Activated naive CD4-positive, alpha-beta T cell (primary cell): Measurements from ENCODE around the gene IL1RL2.

Experiments used
- DNase-seq, 4 experiments: peaks; one replicate each; lab custom pipeline; 2025; lab: John Stamatoyannopoulos, UW

Gene IL1RL2

DNA sequence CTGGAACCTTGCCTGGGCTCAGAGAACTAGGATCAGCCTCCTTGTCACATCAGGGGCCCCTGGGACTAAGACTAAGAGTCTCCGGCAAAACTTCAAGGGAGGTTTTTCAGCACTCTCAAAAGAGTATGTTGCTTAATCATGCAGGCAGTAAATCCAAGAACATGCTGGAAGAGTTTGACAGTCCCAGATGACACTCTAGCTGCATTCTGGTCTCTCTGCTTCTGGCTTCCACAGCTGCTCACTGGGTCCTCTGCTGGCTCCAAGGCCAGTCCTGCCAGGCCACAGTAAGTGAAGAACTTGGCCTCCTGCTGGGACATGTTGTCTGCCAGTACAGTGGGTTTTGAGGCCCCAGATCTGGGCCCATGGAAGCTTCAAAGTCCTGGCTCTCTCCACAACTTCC, 79.4 kb downstream of the IL1RL2 start:
- no peak for DNase-seq

DNA sequence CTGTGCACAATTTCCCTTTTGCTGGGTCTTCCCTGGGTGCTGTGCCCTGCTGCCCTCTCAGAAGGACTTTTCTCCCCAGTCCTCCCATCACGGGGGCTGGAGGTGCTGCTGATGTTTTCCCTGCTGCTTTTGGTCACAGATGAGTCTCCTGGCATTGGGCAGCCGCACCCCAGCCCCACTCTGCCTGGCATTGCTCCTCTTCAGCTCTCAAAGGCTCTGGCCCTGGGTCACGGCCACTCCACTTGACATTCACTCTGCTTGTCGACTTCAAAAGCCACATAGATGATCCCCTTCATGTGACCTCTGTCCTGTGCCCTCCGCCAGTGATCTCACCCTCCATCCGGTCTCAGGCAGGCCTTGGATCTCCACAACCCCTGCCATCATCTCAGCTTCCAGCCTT, 81.0 kb downstream of the IL1RL2 start:
- no peak for DNase-seq

DNA sequence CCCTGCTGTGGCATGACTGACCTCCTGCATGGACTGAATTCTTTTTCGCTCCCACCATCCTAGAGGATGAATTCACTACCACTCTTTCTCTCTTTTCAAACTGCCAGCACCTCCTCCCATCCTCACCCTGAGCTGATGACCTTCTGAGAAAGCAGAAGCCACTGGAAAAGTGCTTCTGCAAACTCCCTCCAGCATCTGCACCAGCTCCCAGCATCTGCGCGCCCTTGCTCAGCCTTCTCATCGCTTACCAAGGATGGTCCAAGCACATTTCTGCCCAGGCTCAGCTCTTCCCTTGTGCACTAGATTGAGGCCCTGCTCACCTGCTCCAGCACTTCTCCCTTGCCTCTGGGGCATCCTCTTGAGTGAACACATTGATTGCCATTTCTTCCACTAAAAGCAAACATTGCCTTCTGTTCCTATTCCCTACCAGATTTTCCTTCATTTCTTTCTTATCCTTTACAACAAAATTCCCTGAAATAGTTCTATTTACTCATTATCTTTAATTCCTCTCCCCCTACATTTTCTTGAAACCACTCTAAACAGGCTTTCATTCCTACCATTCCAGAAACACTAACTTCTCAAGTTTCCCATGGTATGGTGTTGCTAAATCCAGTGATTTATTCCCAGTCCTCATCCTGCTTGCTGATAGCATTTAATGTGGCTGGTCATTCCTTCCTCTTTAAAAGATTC, 81.8 kb downstream of the IL1RL2 start:
- no peak for DNase-seq

- no peak for DNase-seq
Observed at GRCh38 chr2:102269200-102269524, 82.3 kb downstream of the IL1RL2 start.

- no peak for DNase-seq
Observed at GRCh38 chr2:102271844-102272243, 85.0 kb downstream of the IL1RL2 start.

- DNase-seq, result no peak
Observed at GRCh38 chr2:102273619-102274211, 86.9 kb downstream of the IL1RL2 start.

GRCh38 chr2:102276549-102277201, 89.9 kb downstream of the IL1RL2 start:
- no peak for DNase-seq

DNA sequence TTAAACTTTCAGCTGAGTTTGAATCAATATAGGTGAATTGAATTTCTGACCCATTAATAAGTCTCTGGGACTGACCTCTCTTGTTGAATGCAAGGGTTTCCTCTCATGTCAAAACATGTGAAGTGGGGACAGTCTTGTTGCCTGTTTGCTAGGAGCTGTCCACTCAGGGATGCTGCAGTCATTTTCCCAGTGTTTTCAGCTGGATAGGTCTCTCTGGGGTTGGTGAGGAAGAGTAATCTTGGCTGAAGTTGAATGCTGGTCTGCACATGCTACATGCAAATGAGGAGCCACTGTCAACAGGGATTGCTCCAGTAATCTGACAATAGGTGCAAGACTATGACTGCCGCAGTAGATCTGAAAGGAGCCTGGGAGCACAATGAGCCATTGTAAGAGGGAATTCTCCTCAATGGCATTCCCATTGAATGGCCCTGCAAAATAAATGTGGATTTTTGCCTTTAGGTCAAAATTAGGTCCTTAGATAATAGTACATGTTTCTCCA, 90.4 kb downstream of the IL1RL2 start:
- no peak for DNase-seq

- no peak for DNase-seq
Observed at GRCh38 chr2:102278720-102279390, 92.0 kb downstream of the IL1RL2 start.

DNA sequence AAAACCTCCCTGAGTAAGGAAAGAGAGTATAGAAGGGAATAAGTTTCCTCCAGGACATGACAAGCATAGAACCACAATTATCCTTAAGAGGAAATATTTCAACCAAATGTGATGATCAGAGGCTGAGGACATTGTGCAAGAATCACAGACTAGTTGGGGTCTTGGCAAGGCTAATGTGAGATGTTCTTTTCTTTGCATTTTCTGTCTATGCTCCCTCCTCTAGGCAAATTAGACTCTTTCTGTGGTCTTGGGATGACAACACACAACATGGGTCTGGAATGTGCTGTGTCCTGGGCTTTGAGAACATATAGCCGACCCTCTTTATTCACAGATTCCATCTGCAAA, 92.5 kb downstream of the IL1RL2 start:
- DNase-seq, result no peak

GRCh38 chr2:102282678-102283091, 95.9 kb downstream of the IL1RL2 start:
- no peak for DNase-seq

- no peak for DNase-seq
Observed at GRCh38 chr2:102283996-102284395, 97.2 kb downstream of the IL1RL2 start.

GRCh38 chr2:102284611-102285010, 97.8 kb downstream of the IL1RL2 start:
- no peak for DNase-seq

DNA sequence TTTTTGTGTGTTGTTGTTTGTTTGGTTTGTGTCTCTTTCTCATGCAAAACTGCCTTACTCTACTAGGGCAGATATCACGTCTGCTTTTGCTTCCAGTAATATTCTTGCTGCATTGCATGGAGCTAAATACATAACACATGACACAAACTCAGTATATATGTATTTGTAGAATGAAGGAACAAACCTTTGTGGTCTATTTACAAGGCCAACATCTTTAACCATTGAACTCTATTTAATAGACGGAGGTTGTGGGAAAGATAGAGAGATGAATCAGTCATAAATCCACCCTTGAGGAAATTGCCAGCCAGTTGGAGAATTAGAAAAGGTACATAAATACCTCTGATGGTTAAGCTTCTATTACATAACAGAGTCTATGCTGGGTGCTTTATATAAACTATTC, 98.5 kb downstream of the IL1RL2 start:
- DNase-seq, result no peak

- no peak for DNase-seq
Observed at GRCh38 chr2:102286041-102286440, 99.2 kb downstream of the IL1RL2 start.

DNA sequence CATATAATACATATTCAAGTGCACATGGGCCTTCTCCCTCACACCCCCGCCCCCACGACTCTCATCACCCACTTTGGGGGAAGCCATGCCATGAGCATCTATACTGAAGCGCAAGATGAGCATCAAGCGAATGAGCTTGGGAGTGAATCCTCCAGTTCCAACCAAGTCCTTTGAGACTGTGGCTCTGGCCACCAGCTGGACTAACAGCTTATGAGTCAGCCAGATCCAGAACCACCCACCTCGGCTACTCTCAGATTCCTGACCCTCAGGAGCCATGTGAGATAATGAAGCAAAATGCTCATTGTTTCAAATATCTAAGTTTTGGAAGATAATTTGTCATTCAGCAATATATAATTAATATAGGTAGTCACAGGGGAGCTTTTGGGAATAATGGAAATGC, 102.3 kb downstream of the IL1RL2 start:
- DNase-seq, result no peak
